ENCODE measurements around the gene PRSS16.

The PRSS16 gene

DNA sequence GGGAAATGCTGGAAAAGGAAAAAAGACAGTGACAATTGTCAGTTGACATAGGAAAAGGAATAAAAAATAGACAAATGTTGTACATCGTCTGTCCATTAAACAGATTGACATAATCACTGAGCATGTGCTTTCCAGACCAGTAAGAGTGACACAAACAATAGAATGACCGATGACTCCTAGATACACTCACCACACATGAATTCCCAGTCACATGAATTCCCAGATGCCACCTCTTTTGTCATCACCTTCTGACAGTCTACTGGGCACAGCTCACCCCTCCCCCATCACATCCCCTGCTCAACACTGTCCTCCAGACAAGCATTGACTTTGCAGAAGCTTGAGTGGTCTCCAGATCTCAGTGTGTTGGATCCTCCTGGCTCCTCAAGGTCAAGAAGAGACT lies 38.6 kb downstream of the PRSS16 start:
- no peak for DNase-seq

DNA sequence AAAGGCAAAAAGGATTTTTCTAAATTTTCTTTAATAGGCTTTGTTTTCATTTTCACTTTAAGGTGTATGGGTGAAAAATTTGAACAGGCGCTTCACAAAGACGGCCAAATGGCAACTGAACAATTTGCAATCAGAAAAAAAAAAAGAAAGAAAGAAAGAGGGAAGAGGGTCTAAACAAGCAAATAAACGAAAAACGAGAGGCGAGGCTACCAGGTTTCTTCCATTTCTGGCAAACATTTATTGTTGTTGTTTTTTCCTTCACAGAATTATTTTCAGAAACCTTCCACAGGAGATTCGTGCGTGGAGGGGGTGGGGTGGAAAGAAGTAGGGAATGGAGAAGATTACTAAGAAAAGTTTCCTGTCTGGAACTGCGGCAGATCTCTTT lies 40.2 kb downstream of the PRSS16 start:
- no peak for DNase-seq

DNA sequence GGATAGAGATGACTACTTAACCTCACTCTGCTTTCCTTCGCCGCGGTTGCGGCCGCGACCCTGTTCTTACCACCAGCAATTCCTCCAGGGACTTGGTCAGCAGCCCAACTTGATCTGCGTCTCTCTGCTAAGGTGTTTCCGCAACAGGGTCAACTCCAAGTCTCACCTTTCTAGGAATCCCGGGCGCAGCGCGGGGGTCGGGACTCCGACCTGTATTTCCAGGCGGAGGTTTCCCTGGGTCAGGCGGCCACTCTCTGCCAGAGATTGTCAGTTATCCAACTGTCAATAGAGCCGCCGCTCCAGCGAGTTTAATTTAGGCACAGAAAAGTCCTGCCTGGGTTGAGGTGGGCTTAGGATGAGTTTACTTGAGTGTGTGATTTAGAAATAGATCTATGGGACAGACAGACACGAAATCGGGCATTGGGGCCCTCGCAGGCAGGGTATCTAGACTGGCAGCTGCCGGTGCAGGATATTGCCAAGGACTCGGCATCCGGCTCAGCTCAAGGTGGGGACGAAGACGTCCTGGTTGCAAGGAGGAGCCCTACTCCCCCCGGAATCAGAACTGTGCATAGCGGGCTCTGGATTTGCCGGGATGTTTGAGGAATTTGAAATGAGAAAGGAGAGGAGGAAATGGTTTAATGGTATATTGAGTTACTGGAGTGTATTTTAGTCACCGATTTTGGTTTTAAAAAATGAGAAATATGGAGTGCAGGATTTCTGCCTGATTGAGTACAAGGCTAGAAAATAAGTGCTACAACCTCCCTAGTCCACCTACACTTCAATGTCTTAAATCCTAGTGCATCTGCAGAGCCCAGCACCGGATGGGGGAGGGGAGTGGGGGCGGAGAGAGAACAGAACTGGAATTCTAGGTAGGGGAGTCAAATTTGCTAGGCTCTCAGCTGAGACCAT lies 40.9 kb downstream of the PRSS16 start:
- no peak for DNase-seq

DNA sequence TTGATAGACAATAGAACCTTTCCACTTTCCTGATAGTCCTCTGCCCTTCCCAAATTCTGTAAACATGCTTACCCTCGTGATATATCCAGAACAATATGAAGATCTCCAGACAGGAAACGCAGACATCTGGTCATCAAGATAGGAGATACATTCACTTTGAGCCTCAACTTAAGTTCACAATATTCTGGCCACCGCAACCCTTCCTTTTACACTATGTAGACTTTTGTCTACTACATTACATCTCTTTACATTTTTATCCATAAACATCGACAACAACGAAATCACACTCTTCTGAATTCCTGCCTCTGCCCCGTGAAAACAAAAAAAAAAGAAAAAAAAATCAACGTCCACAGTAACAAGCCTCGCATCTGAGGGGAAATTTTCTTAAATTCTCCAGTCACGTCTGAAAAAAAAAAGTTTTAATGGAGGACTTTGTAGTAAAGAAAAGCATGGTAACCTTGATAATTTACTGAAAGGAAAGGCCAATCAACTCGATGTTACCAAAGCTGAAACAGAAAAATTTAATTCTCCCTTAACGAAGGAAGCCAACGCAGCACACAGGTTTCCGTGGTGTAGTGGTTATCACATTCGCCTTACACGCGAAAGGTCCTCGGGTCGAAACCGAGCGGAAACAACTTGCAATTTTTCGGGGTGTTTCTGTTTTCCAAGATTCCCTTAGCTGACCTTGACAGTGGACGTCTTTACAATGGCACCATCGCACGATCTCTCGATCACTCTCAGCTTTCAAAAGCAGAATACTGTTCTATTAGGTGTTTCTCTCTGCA lies 42.8 kb downstream of the PRSS16 start:
- no peak for DNase-seq

DNA sequence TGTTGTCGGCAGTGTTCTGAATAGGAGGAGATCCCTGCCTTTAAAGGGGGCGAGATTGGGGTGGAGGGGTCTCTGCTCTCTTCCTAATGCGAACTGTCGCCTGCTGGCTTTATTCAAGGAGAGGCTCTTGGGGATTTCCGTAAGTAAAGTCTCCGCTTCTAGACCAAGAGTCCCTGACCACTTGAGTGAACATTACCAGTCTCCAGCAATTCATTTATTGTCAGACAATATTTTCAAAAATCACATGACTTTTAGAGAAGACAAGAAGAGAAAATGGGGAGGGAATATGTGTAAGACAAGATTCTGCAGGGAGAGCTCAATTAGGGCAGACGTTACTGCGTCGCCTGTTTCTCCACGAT lies 43.3 kb downstream of the PRSS16 start:
- no peak for DNase-seq

DNA sequence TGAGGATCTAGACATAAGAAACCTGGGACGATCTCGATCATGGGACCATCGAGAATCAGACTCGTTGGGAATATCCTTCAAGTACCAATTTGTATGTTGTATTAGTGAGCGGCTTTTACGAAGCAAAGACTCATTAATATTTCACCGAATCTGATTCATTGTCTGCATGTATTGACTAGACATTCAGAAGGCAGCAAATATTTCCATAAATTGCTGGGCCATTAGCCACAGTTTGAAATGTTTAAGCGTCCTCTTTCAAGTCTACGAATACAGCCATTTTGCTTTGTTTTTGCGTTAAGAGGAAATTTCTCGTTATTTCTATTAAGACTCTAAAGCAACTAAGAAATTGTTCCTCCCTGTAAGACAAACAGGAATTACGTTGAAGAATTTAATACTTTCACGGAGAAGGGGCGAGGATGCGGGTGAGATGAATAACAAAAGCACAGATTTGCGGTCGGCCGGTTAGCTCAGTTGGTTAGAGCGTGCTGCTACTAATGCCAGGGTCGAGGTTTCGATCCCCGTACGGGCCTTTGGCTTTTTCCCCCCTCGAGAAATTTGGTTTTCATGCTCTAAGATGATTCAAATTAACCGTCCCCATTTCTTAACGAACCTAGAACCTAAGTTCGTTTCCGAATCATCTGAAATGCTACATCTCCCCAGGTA lies 46.1 kb downstream of the PRSS16 start:
- peak; percentile 58 for DNase-seq

DNA sequence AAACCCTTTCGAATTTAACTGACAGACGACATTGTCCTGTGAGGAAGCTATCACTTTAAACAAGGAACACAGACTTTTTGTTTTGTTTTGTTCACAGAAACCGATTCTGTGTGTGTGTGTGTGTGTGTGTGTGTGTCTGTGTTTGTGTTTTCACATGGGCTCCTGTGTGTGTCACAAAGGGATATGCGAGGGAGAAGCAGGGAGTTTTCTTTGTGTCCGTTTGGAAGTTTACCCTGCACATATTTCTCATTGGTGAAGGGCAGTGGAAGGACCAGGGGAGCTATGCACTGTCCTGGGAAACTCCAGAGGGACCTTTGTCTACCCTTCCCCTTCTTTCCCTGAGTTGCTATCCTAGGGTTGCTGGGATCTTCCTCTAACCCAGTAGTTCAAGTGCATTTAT lies 46.9 kb downstream of the PRSS16 start:
- DNase-seq: no peak

DNA sequence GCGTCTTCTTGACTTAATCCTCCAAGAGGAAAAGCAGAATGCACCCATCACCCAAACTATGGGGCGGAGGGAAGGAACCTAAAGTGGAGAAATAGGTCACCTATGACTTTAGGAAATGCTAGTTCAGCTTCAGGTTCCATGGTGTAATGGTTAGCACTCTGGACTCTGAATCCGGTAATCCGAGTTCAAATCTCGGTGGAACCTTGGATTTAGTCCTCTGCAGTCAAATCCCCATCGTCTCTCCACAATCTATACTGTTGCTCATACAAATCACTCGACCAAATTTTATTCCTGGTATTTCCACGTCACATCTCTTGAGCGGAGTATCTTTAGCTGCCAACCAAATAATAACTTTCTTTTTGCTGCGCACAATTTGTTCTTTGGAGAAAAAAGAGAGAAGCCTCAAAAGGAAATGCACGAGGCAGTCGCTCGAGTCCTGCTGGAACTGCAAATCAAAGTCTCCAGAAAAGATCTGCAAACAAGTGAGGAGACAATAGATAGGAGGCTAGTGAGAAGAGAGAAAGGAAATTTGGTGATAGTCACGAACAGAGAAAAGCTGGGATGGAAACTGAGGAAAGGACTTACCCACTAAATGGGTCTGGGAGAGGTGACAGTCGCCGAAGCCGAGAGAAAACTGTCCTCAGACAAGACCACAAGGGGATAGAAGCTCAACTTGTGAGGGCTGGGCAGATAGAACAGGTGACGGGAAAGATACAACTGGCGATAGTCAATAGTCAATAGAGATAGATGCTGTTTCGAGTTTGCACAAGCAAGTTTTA lies 48.0 kb downstream of the PRSS16 start:
- peak; percentile 74 for DNase-seq

DNA sequence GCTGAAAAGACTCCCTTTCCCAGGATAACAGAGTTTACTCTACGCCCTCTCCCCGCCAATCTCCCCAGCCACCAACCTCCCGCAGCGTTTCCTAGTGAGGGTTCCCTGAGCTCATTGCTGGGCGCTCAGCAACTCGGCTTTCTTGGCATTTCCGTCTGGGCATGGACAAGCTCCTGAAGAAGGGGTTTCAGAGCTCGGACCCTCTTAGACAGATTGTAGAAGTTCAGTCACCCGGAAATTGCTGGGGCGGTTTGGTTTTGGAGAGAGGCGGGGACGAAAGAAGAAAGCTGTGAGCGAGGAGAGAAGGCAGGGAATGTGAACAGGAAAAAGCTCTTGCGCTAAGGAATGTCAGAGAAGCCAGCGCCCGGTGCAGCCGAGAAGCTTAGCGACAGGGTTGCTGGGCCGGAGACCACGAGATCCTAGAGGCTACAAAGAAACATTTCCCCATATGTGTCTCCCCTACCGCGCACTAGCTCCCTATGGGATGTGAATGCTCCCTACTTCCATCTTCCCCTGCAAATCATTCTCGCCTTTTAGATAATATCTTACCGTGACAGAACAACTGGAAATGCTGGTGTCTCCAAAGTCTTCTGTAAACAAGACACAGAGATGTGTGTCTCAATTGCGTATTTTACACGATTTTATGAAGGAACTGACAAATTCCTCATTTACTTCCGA lies 48.7 kb downstream of the PRSS16 start:
- peak; percentile 46 for DNase-seq

DNA sequence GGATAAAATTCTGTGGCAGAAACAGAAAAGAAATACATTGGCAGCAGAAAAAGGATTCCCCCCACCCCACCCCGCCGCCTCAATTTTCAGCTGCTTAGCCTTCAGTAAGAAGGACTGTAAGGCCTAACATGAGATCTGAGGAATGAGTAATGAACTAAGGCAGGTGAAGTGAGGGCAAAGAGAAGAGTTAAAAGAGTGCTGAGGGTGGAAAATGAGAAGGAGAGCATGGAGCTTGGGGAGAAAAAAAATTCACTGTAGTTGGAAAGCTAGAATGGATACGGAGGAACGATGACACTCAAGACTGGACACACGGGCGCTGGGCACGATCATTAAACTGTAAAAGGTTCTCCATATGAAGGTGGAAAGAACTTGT lies 50.0 kb downstream of the PRSS16 start:
- no peak for DNase-seq

DNA sequence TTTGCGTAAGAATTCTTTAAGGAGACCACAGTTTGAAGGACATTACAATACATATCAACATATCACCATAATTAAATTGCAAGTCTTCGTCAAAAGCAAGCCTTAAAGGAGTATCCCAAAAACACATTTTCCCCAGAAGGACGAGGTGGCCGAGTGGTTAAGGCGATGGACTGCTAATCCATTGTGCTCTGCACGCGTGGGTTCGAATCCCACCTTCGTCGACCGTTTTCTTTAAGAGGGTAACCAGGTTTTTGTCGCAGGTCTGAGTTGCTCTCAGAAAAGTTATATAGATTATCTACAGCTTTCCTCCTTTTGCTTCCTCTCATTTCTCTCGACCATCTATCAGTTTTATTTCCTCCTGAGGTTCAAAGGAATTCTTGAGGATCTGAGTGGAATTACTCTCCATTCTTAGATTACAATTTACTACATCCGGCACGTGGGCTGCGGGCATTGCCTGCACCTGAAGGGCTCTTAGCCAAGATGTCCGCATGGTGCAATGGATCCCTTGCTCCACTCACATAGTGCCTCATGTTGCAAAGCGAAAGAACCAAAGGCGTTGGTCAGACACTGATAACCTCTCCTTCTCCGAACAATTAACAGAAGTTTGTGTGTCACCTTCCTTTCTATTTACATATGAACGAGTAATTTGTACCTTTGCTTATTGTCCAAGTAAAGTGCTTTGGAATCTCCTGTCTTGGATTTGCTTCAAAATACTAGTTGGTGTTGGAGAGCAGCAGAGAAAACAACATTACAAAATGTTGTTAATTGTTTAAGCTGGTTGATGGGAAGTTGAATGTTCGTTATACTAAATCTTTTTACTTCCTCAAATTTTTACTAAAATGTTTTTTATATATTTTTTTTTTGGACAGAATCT lies 50.6 kb downstream of the PRSS16 start:
- peak; percentile 46 for DNase-seq

DNA sequence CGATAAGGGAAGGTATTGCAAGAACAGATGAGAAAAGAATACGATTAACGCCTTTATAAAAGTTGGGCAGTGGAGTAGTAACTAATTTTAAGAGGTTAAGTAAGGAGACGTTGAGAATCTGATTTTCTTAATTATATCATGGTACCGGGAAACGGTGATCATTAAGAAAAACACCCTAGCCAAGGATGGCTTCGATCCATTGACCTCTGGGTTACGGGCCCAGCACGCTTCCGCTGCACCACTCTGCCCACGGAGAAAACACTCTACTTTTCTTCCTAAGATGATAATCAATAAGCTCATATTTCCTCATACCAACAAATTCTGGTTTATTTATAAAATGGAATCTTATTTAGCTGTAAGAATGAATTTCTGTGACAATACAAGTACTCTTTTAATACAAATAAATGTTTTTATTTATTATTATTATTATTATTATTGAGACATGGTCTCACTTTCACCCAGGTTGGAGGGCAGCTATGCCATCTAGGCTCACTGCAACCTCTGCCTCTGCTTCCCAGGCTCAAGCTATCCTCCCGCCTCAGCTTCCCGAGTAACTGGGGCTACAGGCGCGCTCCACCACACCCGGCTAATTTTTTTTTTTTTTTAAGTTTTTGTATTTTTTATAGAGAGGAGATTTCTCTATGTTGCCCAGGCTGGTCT lies 56.2 kb downstream of the PRSS16 start:
- DNase-seq: no peak
